ENCODE results near the gene MLN.

The MLN gene

DNA sequence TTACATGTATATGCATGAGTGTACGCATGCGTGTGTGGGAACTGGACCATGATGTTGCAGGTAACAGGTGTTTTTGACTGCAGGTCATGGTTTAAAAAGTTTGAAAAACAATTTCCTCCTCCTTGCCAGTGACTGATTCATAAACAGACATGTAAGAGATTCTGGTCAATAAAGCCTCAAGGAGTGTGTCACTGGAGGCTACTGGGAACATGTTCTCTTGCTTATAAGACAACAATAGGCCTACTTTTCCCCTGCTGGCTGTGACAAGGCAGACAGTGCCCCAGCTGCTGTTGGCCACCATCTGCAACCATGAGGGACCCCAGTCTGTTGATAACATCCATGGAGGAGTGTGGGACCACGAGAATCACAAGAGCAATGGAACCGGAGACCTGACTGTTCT, 27.6 kb downstream of the MLN start:
- TF ChIP-seq GLIS3 (CRISPR knock-in tag; IDR thresholded peaks at IDR 0.05) (no peak), ISL1 (CRISPR knock-in tag; IDR thresholded peaks at IDR 0.05) (no peak), ESRRG (CRISPR knock-in tag; IDR thresholded peaks at IDR 0.05) (no peak), TOX (CRISPR knock-in tag; IDR thresholded peaks at IDR 0.05; ENCODE audit: borderline replicate concordance) (no peak), ZNF565 (CRISPR knock-in tag; conservative IDR thresholded peaks at IDR 0.05; ENCODE audit: low read depth) (no peak), ZNF70 (CRISPR knock-in tag; IDR thresholded peaks at IDR 0.05) (no peak), PPARA (CRISPR knock-in tag; IDR thresholded peaks at IDR 0.05; ENCODE audit: borderline replicate concordance) (no peak), BACH2 (CRISPR knock-in tag; IDR thresholded peaks at IDR 0.05; ENCODE audit: borderline replicate concordance) (no peak), ZFP3 (CRISPR knock-in tag; IDR thresholded peaks at IDR 0.05) (no peak), ZFP30 (CRISPR knock-in tag; IDR thresholded peaks at IDR 0.05) (no peak), OSR1 (CRISPR knock-in tag; IDR thresholded peaks at IDR 0.05) (no peak), TCF4 (CRISPR knock-in tag; IDR thresholded peaks at IDR 0.05; ENCODE audit: borderline replicate concordance) (no peak)
- TF ChIP-seq, protein P1, sequence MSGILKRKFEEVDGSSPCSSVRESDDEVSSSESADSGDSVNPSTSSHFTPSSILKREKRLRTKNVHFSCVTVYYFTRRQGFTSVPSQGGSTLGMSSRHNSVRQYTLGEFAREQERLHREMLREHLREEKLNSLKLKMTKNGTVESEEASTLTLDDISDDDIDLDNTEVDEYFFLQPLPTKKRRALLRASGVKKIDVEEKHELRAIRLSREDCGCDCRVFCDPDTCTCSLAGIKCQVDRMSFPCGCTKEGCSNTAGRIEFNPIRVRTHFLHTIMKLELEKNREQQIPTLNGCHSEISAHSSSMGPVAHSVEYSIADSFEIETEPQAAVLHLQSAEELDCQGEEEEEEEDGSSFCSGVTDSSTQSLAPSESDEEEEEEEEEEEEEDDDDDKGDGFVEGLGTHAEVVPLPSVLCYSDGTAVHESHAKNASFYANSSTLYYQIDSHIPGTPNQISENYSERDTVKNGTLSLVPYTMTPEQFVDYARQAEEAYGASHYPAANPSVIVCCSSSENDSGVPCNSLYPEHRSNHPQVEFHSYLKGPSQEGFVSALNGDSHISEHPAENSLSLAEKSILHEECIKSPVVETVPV (CRISPR knock-in tag; IDR thresholded peaks at IDR 0.05): no peak
- TF ChIP-seq, protein P2, sequence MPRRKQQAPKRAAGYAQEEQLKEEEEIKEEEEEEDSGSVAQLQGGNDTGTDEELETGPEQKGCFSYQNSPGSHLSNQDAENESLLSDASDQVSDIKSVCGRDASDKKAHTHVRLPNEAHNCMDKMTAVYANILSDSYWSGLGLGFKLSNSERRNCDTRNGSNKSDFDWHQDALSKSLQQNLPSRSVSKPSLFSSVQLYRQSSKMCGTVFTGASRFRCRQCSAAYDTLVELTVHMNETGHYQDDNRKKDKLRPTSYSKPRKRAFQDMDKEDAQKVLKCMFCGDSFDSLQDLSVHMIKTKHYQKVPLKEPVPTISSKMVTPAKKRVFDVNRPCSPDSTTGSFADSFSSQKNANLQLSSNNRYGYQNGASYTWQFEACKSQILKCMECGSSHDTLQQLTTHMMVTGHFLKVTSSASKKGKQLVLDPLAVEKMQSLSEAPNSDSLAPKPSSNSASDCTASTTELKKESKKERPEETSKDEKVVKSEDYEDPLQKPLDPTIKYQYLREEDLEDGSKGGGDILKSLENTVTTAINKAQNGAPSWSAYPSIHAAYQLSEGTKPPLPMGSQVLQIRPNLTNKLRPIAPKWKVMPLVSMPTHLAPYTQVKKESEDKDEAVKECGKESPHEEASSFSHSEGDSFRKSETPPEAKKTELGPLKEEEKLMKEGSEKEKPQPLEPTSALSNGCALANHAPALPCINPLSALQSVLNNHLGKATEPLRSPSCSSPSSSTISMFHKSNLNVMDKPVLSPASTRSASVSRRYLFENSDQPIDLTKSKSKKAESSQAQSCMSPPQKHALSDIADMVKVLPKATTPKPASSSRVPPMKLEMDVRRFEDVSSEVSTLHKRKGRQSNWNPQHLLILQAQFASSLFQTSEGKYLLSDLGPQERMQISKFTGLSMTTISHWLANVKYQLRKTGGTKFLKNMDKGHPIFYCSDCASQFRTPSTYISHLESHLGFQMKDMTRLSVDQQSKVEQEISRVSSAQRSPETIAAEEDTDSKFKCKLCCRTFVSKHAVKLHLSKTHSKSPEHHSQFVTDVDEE (CRISPR knock-in tag; IDR thresholded peaks at IDR 0.05): no peak
- TF ChIP-seq, protein P3, sequence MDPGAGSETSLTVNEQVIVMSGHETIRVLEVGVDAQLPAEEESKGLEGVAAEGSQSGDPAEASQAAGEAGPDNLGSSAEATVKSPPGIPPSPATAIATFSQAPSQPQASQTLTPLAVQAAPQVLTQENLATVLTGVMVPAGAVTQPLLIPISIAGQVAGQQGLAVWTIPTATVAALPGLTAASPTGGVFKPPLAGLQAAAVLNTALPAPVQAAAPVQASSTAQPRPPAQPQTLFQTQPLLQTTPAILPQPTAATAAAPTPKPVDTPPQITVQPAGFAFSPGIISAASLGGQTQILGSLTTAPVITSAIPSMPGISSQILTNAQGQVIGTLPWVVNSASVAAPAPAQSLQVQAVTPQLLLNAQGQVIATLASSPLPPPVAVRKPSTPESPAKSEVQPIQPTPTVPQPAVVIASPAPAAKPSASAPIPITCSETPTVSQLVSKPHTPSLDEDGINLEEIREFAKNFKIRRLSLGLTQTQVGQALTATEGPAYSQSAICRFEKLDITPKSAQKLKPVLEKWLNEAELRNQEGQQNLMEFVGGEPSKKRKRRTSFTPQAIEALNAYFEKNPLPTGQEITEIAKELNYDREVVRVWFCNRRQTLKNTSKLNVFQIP (CRISPR knock-in tag; IDR thresholded peaks at IDR 0.05; ENCODE audit: borderline replicate concordance, low read depth): no peak
- TF ChIP-seq, protein P4, sequence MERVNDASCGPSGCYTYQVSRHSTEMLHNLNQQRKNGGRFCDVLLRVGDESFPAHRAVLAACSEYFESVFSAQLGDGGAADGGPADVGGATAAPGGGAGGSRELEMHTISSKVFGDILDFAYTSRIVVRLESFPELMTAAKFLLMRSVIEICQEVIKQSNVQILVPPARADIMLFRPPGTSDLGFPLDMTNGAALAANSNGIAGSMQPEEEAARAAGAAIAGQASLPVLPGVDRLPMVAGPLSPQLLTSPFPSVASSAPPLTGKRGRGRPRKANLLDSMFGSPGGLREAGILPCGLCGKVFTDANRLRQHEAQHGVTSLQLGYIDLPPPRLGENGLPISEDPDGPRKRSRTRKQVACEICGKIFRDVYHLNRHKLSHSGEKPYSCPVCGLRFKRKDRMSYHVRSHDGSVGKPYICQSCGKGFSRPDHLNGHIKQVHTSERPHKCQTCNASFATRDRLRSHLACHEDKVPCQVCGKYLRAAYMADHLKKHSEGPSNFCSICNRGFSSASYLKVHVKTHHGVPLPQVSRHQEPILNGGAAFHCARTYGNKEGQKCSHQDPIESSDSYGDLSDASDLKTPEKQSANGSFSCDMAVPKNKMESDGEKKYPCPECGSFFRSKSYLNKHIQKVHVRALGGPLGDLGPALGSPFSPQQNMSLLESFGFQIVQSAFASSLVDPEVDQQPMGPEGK (CRISPR knock-in tag; IDR thresholded peaks at IDR 0.05; ENCODE audit: borderline replicate concordance): no peak
- no peak for ATAC-seq

DNA sequence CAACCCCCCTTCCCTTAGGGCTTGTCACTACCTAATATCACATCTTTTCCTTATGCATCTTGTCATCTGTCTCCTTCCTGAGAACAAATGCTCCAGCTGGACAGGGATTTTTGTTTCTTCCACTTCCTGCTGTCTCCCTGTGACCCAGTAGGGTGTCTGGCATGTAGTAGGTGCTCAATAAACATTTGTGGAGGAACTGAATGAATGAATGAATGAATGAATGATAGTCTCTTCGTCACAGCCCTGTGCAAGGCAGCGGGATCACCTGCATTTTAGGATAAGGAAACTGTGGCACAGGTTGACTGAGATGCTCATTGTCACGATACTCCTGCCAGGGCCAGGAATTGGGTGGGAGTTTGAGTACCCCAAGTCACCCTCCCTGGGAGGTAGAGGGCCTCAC, 29.0 kb downstream of the MLN start:
- no peak for ATAC-seq
- TF ChIP-seq RARB (CRISPR knock-in tag; IDR thresholded peaks at IDR 0.05) (no peak), TOX (CRISPR knock-in tag; IDR thresholded peaks at IDR 0.05; ENCODE audit: borderline replicate concordance) (no peak), ESRRG (CRISPR knock-in tag; IDR thresholded peaks at IDR 0.05) (no peak), OSR1 (CRISPR knock-in tag; IDR thresholded peaks at IDR 0.05) (no peak), ZC3H10 (CRISPR knock-in tag; IDR thresholded peaks at IDR 0.05) (no peak), PPARA (CRISPR knock-in tag; IDR thresholded peaks at IDR 0.05; ENCODE audit: borderline replicate concordance) (no peak), TCF4 (CRISPR knock-in tag; IDR thresholded peaks at IDR 0.05; ENCODE audit: borderline replicate concordance) (no peak), ZNF8 (CRISPR knock-in tag; IDR thresholded peaks at IDR 0.05) (no peak), ZFP3 (CRISPR knock-in tag; IDR thresholded peaks at IDR 0.05) (no peak), GLIS3 (CRISPR knock-in tag; IDR thresholded peaks at IDR 0.05) (no peak), SNAI2 (CRISPR knock-in tag; IDR thresholded peaks at IDR 0.05) (no peak), ZNF565 (CRISPR knock-in tag; conservative IDR thresholded peaks at IDR 0.05; ENCODE audit: low read depth) (no peak), CSDC2 (CRISPR knock-in tag; IDR thresholded peaks at IDR 0.05) (no peak), ARNTL (CRISPR knock-in tag; IDR thresholded peaks at IDR 0.05; ENCODE audit: borderline replicate concordance, low read depth) (no peak), ZFP30 (CRISPR knock-in tag; IDR thresholded peaks at IDR 0.05) (no peak)
- TF ChIP-seq, protein P2 (CRISPR knock-in tag; IDR thresholded peaks at IDR 0.05): no peak
- TF ChIP-seq, protein P5, sequence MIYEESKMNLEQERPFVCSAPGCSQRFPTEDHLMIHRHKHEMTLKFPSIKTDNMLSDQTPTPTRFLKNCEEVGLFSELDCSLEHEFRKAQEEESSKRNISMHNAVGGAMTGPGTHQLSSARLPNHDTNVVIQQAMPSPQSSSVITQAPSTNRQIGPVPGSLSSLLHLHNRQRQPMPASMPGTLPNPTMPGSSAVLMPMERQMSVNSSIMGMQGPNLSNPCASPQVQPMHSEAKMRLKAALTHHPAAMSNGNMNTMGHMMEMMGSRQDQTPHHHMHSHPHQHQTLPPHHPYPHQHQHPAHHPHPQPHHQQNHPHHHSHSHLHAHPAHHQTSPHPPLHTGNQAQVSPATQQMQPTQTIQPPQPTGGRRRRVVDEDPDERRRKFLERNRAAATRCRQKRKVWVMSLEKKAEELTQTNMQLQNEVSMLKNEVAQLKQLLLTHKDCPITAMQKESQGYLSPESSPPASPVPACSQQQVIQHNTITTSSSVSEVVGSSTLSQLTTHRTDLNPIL (CRISPR knock-in tag; IDR thresholded peaks at IDR 0.05; ENCODE audit: low read depth): no peak
- TF ChIP-seq, protein P3 (CRISPR knock-in tag; IDR thresholded peaks at IDR 0.05; ENCODE audit: borderline replicate concordance, low read depth): no peak
- TF ChIP-seq, protein P4 (CRISPR knock-in tag; IDR thresholded peaks at IDR 0.05; ENCODE audit: borderline replicate concordance): no peak
